GM18505 (cell line): Measurements from ENCODE around the gene NRARP.

Experiments used
- ATAC-seq: cut with Tn5 transposase; IDR thresholded peaks from one replicate; pipeline ENCODE4 v1.9.1; 2021; ENCODE audit not compliant: unreplicated experiment
- POLR2A ChIP-seq: IDR thresholded peaks from 4 replicates; pipeline ENCODE4 v1.6.1; 2011; ENCODE audit warnings: borderline replicate concordance; ENCODE audit not compliant: insufficient read depth, insufficient read length; ENCODE audit errors: extremely low read depth

NRARP gene

DNA sequence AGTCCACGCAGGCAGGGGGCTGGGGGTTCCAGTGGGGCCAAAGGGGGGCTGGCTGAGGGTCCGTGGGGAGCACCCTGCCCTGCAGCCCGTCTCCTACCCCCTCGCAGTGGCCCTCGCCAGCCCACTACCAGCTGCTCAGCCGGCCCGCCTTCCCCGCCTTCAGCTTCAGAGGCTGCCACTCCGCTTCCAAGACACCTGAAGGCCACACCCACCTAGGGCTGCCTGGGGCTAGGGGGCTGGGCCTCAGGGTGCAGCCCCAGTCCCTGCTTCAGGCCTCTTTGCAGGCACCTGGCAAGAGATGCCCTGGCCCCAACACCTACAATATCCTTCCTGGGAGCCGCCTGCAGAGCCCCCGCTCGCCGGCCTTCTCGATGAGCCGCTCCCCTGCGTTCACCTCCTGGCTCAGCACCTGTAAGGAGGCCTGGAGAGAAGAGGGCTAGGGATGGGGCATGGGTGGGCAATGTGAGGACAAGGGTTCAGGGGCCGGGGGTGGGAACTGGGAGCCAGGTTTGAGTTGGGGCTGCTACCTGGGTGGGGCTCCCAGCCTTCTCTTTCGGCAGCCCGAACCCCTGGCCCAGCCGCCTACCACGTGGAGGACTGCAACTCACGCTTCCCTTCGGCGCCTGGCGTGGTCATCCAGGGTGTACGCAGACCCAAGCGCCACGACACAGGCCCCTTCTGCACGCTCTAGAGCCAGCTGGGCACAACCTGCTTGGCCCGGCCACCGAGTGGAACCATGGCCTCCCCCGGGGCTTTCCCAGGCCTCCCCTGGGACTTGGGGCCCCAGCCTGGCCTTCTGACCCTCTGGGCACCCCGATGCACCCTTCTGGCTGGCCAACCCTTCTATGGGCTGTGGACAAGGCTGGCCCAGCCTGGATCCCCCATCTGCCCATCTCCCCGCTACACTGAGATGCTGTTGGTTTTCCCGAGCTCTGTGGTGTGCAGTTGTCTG, 49.2 kb downstream of the NRARP start:
- ATAC-seq, result no peak
- no peak for TF ChIP-seq POLR2A

DNA sequence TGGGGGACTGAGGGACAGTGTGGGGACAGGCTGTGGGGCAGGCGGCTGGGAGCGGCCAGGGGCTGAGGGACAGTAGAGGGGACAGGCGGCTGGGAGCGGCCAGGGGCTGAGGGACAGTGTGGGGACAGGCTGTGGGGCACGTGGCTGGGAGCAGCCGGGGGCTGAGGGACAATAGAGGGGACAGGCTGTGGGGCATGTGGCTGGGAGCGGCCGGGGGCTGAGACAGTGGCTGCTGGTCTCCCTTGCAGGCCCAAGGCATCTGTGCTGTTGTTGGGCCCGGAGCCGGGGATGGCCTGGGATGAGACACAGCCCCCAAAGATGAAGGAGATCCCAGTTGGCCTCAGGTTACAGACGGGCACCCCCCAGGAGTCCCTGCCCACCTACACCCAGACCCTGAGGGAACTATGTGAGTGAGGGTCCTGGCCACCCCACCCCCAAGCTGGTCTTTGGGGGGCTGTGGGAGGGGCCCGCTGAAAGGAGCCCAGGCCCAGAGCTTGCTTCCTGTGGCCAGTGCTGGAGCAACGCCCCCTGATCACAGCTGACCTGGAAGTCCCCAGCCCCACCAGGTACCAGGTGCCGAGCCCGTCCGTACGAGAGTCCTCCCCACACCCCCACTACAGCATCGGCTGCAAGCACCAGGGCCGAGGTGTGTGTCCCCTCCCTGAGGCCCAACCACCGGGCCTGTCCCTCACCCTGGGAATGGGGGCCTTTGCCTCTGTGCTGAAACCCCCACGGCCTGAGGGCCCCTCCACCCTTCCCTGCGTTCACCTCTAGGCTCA, 50.4 kb downstream of the NRARP start:
- ATAC-seq, result no peak
- no peak for TF ChIP-seq POLR2A

DNA sequence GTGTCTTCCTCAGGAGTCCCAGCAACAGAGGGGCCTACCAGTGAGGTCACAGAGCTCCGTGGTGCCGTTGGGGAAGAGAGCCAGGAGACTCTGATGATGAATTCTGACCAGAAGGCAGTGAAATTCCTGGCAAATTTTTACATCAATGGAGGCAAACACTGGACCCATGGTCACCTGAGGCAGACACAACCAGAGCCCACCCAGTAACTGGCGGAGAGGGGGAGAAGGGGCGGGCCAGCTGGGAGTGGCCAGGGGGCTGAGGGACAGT, 50.9 kb downstream of the NRARP start, which contains the start of gene STPG3:
STPG3 (plus strand) TSS at position 93 of the 268 bp plus-strand sequence; CDS start at position 94, 1 bp downstream.
- no peak for TF ChIP-seq POLR2A
- ATAC-seq, result no peak

DNA sequence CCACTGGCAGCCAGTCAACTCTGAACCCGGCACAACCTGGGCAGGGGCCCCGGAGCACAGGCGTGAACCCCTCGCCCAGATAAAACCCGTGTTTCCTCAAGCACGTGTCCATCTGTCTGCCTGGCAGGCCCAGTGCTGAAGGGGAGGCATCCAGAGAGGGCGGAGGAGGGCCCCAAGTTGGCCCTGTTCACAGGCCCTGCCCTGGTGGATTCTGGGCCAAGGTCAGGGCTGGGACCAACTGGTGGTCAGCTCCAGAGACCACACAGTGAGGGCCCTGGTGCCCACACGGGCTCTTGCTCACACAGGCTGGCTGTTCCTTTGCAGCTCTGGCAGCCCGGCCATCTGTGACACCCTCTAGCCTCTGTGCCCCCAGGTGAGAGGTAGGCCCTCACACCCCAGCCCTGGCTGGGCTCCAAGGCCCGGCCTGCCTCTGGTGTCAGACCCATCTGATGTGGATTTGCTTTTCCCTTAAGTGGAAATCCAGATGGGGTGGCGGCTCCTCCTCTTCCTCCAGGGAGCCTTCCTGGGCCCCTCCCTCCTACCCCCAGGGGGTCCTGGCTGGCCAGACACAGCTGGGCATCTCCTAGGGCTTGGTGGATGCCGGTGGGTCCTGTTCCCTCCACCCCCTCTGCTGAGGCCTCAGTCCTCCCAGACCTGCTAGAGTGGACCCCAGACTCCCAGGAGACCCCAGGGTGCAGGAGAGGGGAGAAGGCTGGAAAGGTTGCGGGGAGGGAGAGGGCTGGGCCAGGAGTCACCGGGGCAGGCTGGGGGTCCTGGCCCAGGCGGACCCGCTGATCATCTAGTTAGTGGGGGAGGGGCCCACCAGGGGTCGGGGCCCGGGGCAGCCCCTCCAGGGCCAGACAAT, 51.5 kb downstream of the NRARP start:
- no peak for ATAC-seq

More for the DNA sequence above, 51.5 kb downstream of the NRARP start:
- TF ChIP-seq POLR2A, result no peak
